ENCODE results near the gene ATG4A. TPM values are rescaled to one million over a fixed set of nuclear protein-coding genes. Genes with fewer than 3 reads are reported as not detected.

Gene ATG4A
- total and polyA plus RNA-seq, 4 donors, result 10.5 to 14.9 (median 12.8) TPM

GRCh38 chrX:108177351-108178142 lies 86.0 kb downstream of the ATG4A start:
- H3K9me3 ChIP-seq (ENCODE audit: control insufficient read depth, insufficient read depth, low read length), result no peaks in the 10 kb centered on the region
- H3K4me3 ChIP-seq (ENCODE audit: low read depth, low read length), result no peak overlapping the region
- no peak overlapping the region for H3K27ac ChIP-seq (ENCODE audit: low read depth, low read length)
- no peaks in the 10 kb centered on the region for H3K36me3 ChIP-seq (ENCODE audit: control insufficient read depth, insufficient read depth, low read length)
- peaks cover 15% of the 10 kb centered on the region for H3K4me1 ChIP-seq (ENCODE audit: control insufficient read depth, insufficient read depth, low read length)
- peak in 4 of 6 donors; percentile 15 to 80 (median 62) for DNase-seq (ENCODE audit: low read depth in 4 of 6, low spot score in 6 of 6)
- peaks cover 19% of the 10 kb centered on the region for H3K27me3 ChIP-seq (ENCODE audit: control insufficient read depth, insufficient read depth, low read length)
- WGBS (ENCODE audit: insufficient coverage), result 27% methylated on average over 7 of the region's 8 CpGs

GRCh38 chrX:108178143-108178498 lies 86.5 kb downstream of the ATG4A start:
- H3K4me3 ChIP-seq (ENCODE audit: low read depth, low read length), result no peak overlapping the region
- WGBS (ENCODE audit: insufficient coverage), result 56% methylated on average over 4 of the region's 7 CpGs
- H3K27me3 ChIP-seq (ENCODE audit: control insufficient read depth, insufficient read depth, low read length), result peaks cover 14% of the 10 kb centered on the region
- H3K36me3 ChIP-seq (ENCODE audit: control insufficient read depth, insufficient read depth, low read length), result no peaks in the 10 kb centered on the region
- no peak overlapping the region for H3K27ac ChIP-seq (ENCODE audit: low read depth, low read length)
- no peak for DNase-seq (ENCODE audit: low read depth in 4 of 6, low spot score in 6 of 6)
- peaks cover 15% of the 10 kb centered on the region for H3K4me1 ChIP-seq (ENCODE audit: control insufficient read depth, insufficient read depth, low read length)
- no peaks in the 10 kb centered on the region for H3K9me3 ChIP-seq (ENCODE audit: control insufficient read depth, insufficient read depth, low read length)

- WGBS (ENCODE audit: insufficient coverage), result 37% methylated on average over 3 of the region's 4 CpGs
- DNase-seq (ENCODE audit: low read depth in 4 of 6, low spot score in 6 of 6), result no peak
Observed at GRCh38 chrX:108186811-108187210, 95.2 kb downstream of the ATG4A start.

GRCh38 chrX:108198420-108198819 lies 106.8 kb downstream of the ATG4A start:
- Histone ChIP-seq H3K4me3 (ENCODE audit: low read depth, low read length) (no peak overlapping the region), H3K27ac (ENCODE audit: low read depth, low read length) (no peak overlapping the region), H3K9me3 (ENCODE audit: control insufficient read depth, insufficient read depth, low read length) (no peaks in the 10 kb centered on the region), H3K27me3 (ENCODE audit: control insufficient read depth, insufficient read depth, low read length) (peaks cover 14% of the 10 kb centered on the region), H3K4me1 (ENCODE audit: control insufficient read depth, insufficient read depth, low read length) (no peaks in the 10 kb centered on the region), H3K36me3 (ENCODE audit: control insufficient read depth, insufficient read depth, low read length) (no peaks in the 10 kb centered on the region)
- no CpG with 5 or more reads among the region's 1 CpG for WGBS (ENCODE audit: insufficient coverage)
- no peak for DNase-seq (ENCODE audit: low read depth in 4 of 6, low spot score in 6 of 6)

More at GRCh38 chrX:108186811-108187210, 95.2 kb downstream of the ATG4A start:
- no peak overlapping the region for H3K4me3 ChIP-seq (ENCODE audit: low read depth, low read length)
- no peaks in the 10 kb centered on the region for H3K9me3 ChIP-seq (ENCODE audit: control insufficient read depth, insufficient read depth, low read length)
- H3K4me1 ChIP-seq (ENCODE audit: control insufficient read depth, insufficient read depth, low read length), result no peaks in the 10 kb centered on the region
- peaks cover 12% of the 10 kb centered on the region for H3K27me3 ChIP-seq (ENCODE audit: control insufficient read depth, insufficient read depth, low read length)
- H3K27ac ChIP-seq (ENCODE audit: low read depth, low read length), result no peak overlapping the region
- H3K36me3 ChIP-seq (ENCODE audit: control insufficient read depth, insufficient read depth, low read length), result no peaks in the 10 kb centered on the region

- no peak overlapping the region for H3K4me3 ChIP-seq (ENCODE audit: low read depth, low read length)
- H3K9me3 ChIP-seq (ENCODE audit: control insufficient read depth, insufficient read depth, low read length), result no peaks in the 10 kb centered on the region
- no peak for DNase-seq (ENCODE audit: low read depth in 4 of 6, low spot score in 6 of 6)
- no CpG with 5 or more reads among the region's 2 CpGs for WGBS (ENCODE audit: insufficient coverage)
- no peaks in the 10 kb centered on the region for H3K4me1 ChIP-seq (ENCODE audit: control insufficient read depth, insufficient read depth, low read length)
- no peaks in the 10 kb centered on the region for H3K36me3 ChIP-seq (ENCODE audit: control insufficient read depth, insufficient read depth, low read length)
- H3K27ac ChIP-seq (ENCODE audit: low read depth, low read length), result no peak overlapping the region
- H3K27me3 ChIP-seq (ENCODE audit: control insufficient read depth, insufficient read depth, low read length), result peaks cover 14% of the 10 kb centered on the region
Observed at GRCh38 chrX:108199041-108199440, 107.5 kb downstream of the ATG4A start.

GRCh38 chrX:108199691-108200090 lies 108.1 kb downstream of the ATG4A start:
- no peaks in the 10 kb centered on the region for H3K4me1 ChIP-seq (ENCODE audit: control insufficient read depth, insufficient read depth, low read length)
- WGBS (ENCODE audit: insufficient coverage), result no CpG with 5 or more reads among the region's 4 CpGs
- no peaks in the 10 kb centered on the region for H3K36me3 ChIP-seq (ENCODE audit: control insufficient read depth, insufficient read depth, low read length)
- peak in 2 of 6 donors; percentile 26 to 42 for DNase-seq (ENCODE audit: low read depth in 4 of 6, low spot score in 6 of 6)
- H3K27me3 ChIP-seq (ENCODE audit: control insufficient read depth, insufficient read depth, low read length), result peaks cover 16% of the 10 kb centered on the region
- H3K4me3 ChIP-seq (ENCODE audit: low read depth, low read length), result no peak overlapping the region
- H3K9me3 ChIP-seq (ENCODE audit: control insufficient read depth, insufficient read depth, low read length), result no peaks in the 10 kb centered on the region
- no peak overlapping the region for H3K27ac ChIP-seq (ENCODE audit: low read depth, low read length)

GRCh38 chrX:108203540-108203939 lies 112.0 kb downstream of the ATG4A start:
- Histone ChIP-seq H3K27me3 (ENCODE audit: control insufficient read depth, insufficient read depth, low read length) (peaks cover 14% of the 10 kb centered on the region), H3K4me3 (ENCODE audit: low read depth, low read length) (no peak overlapping the region), H3K36me3 (ENCODE audit: control insufficient read depth, insufficient read depth, low read length) (no peaks in the 10 kb centered on the region), H3K9me3 (ENCODE audit: control insufficient read depth, insufficient read depth, low read length) (no peaks in the 10 kb centered on the region), H3K27ac (ENCODE audit: low read depth, low read length) (no peak overlapping the region), H3K4me1 (ENCODE audit: control insufficient read depth, insufficient read depth, low read length) (no peaks in the 10 kb centered on the region)
- WGBS (ENCODE audit: insufficient coverage), result no CpG with 5 or more reads among the region's 3 CpGs
- DNase-seq (ENCODE audit: low read depth in 4 of 6, low spot score in 6 of 6), result no peak

Other genes with a start within 250 kb of the ATG4A start
- not detected for gene TEX13B, start 109.4 kb upstream of the ATG4A start, total RNA-seq
- not detected for gene TEX13B, start 109.4 kb upstream of the ATG4A start, polyA plus RNA-seq (ENCODE audit: insufficient read length in 2 of 2)
- gene VSIG1, start 46.7 kb upstream of the ATG4A start, total RNA-seq, result under 1 TPM; 0.39 to 0.79 TPM
- gene VSIG1, start 46.7 kb upstream of the ATG4A start, polyA plus RNA-seq (ENCODE audit: insufficient read length in 2 of 2), result 1 to 10 TPM in 1 of 2 donors, under 1 TPM in 1; 1.00 to 1.2 TPM
- 10 to 100 TPM; 82.4 to 88.4 TPM for gene PSMD10, start 236 bp upstream of the ATG4A start, total RNA-seq
- gene PSMD10, start 236 bp upstream of the ATG4A start, polyA plus RNA-seq (ENCODE audit: insufficient read length in 2 of 2), result 10 to 100 TPM; 87.3 to 94.5 TPM

Data from spinal cord (tissue), 10 donors.